ENCODE results near the gene CLN5. TPM values are rescaled to one million over a fixed set of nuclear protein-coding genes. Genes with fewer than 3 reads are reported as not detected.

The CLN5 gene
- total and polyA plus RNA-seq, 2 donors = 24.7 to 43.7 TPM

DNA sequence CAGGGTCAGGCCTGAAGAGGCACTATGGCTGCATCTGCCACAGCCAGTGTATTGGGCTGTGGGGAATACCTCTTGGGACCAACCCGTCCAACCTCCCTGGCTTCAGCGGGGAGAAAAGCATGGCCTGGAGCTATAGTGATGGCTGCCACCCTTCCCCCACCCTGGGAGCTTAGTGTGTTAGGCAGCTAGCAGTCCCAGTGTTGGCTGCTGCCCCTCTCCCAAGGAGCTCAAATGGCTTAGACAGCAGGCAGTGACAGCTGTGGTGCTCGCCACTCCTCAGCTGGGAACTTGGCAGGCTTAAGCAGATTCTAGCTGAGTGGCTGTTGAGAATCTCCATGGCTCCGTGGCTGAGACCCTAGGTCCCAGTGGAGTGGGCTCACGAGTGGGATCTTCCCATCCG is 23.8 kb upstream of the CLN5 start:
- Histone ChIP-seq H3K4me1 (ENCODE audit: insufficient read depth) (no peaks in the 10 kb centered on the region), H3K36me3 (ENCODE audit: insufficient read depth) (no peaks in the 10 kb centered on the region), H3K4me3 (ENCODE audit: low read depth, low read length) (no peak overlapping the region), H3K27ac (ENCODE audit: low read depth) (no peak overlapping the region)
- WGBS = 78% methylated on average over 6 of the region's 6 CpGs
- no peak for DNase-seq (ENCODE audit: extremely low spot score)

DNA sequence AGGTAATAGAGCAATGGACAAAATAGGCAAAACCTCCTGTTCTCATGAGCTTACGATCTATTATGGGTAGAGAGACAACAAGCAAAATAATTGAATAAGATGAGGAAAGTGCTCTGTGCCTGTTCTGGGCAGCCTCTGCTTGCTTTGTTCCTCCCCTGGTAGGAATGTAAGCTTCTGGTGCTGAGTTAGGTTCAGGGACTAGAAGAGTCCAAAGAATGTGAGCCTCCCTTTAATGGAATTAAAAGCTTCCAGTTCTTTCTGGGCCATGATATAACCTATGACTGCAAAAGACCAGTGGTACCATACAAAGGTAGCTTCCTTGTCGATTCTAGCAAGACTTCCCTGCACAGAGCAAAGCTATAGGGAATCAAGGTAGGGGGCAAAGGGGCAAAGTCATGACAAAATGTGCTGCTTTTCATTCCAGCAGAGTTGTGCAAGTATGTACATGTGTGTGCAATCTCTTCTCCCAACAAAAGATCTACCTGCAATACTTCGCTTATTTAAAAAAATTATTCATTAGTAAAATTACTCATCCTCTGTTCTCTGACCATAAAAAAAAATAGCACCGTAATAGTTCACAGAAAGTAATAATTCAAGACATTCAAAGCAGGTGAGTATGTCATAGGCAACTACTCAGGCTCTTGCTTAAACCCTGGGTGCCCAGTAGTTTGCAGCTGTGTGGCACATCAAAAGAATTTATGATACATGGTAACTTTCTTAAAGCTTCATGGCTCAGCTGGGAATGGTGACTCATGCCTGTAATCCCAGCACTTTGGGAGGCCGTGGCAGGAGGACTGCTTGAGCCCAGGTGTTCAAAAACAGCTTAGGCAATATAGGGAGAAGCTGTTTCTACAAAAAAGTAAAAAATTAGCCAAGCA is 22.2 kb upstream of the CLN5 start:
- DNase-seq (ENCODE audit: extremely low spot score) = no peak
- 84% methylated on average over 5 of the region's 5 CpGs for WGBS
- Histone ChIP-seq H3K4me3 (ENCODE audit: low read depth, low read length) (no peak overlapping the region), H3K4me1 (ENCODE audit: insufficient read depth) (no peaks in the 10 kb centered on the region), H3K27ac (ENCODE audit: low read depth) (no peak overlapping the region), H3K36me3 (ENCODE audit: insufficient read depth) (no peaks in the 10 kb centered on the region)

DNA sequence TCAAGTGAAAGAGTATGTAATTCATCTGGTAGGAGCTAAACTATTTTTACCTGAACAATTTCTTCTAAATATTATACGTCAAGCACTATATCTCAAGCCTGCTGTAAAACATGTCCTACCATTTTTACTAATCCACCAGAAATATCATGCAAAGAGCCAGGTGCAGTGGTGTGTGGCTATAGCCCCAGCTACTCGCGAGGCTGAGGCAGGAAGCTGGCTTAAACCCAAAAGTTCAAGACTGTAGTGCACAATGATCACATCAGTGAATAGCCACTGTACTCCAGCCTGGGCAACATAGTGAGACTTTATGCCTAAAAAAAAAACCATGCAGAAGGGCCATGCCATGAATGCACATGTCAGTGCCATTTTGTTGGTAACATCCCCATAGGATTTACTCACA is 20.7 kb upstream of the CLN5 start:
- Histone ChIP-seq H3K36me3 (ENCODE audit: insufficient read depth) (no peaks in the 10 kb centered on the region), H3K4me3 (ENCODE audit: low read depth, low read length) (no peak overlapping the region)
- WGBS = 66% methylated on average over 3 of the region's 3 CpGs

DNA sequence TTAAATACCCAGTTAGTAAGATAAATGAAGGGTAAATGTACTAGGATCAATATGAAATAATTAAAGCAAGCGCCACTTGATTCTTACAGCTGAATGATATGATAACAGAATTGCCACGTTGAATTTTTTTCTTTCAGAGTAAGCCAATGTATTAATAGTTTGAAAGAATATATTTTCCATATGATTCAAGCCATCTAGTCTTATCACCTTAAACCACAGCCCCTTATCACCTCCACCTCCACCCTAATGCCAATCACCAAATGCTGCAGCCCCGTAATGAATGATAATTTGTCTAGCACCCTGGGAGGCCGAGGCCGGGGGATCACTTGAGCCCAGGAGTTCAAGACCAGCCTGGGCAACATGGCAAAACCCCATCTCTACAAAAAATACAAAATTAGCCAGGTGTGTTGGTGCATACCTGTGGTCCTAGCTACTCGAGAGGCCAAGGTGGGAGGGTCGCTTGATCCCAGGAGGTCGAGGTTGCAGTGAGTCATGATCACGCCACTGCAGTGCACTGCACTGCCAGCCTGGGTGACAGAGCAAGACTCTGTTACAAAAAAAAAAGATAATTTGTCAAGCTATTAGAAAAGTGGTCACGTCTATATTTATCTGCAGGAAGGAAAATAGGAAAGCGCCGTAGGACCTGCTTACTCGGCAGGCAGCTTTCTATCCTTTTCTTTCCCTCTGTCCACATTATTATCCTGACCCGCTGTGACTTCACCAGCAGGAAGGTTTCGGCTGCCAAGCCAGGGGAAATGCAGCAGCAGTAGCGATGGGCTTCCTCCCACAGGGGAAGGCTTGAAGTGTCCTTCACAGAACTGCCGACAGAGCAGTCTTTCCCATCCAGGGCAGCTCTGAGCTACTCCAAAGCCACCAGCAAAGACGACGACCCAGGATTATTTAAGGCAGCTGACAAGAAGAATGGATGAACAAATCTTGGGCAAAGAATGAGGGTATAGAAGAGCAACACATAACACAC is 19.7 kb upstream of the CLN5 start:
- no peaks in the 10 kb centered on the region for H3K36me3 ChIP-seq (ENCODE audit: insufficient read depth)
- WGBS = 60% methylated on average over 19 of the region's 19 CpGs
- H3K27ac ChIP-seq (ENCODE audit: low read depth) = no peak overlapping the region
- DNase-seq (ENCODE audit: extremely low spot score) = no peak
- H3K4me1 ChIP-seq (ENCODE audit: insufficient read depth) = no peaks in the 10 kb centered on the region
- H3K4me3 ChIP-seq (ENCODE audit: low read depth, low read length) = no peak overlapping the region

More for the DNA sequence above, 20.7 kb upstream of the CLN5 start:
- Histone ChIP-seq H3K27ac (ENCODE audit: low read depth) (no peak overlapping the region), H3K4me1 (ENCODE audit: insufficient read depth) (no peaks in the 10 kb centered on the region)
- DNase-seq (ENCODE audit: extremely low spot score) = no peak

DNA sequence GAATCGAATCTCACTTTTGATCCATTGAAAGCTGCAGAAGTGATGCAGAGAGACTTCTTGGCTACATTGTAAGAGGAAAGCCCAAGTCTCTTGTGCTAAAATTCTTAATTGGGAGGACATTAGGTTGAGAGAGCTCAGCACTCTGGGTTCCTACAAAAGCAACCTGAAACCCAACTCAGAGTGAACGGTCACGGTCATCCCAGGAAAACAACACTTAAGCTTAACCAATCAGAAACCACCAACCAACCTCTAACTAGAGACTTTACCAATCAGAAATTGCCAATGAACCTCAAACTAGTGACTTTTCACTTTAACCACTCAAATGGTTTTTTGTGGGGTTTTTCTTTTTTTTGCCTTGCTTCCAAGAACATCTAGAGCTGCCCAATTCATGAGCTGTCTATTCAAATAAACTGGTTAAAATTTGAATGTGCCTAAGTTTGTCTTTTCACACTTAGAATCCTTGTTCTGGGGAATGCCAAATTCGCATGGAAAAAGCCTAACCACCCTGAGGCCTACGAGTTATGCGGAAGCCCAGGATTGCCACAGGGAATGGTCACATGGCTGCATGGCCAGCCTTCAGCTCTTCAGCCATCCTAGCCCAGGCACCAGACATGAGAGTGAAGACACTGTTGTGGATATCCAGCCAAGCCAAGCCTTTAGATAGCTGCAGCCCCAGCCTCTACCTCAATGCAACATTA is 17.8 kb upstream of the CLN5 start:
- Histone ChIP-seq H3K27ac (ENCODE audit: low read depth) (no peak overlapping the region), H3K4me3 (ENCODE audit: low read depth, low read length) (no peak overlapping the region), H3K4me1 (ENCODE audit: insufficient read depth) (no peaks in the 10 kb centered on the region), H3K36me3 (ENCODE audit: insufficient read depth) (no peaks in the 10 kb centered on the region)
- DNase-seq (ENCODE audit: extremely low spot score) = no peak
- 94% methylated on average over 6 of the region's 6 CpGs for WGBS

DNA sequence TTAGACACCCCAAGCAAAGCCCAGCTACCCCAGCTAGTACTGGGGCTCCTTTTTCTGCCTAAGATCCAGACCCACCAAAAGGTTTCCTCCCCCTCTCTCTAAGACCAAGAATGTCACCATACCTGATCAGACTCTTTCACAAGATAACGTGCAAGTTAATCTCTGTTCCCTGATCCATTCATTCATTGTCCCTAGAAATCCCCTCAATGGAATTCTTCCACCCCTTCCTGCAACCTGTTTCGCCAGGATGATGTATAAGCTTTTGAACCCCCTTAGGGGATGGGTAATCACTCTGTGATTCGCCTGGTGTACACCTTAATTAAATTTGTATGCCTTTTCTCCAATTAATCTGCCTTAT is 17.3 kb upstream of the CLN5 start:
- Histone ChIP-seq H3K4me1 (ENCODE audit: insufficient read depth) (no peaks in the 10 kb centered on the region), H3K27ac (ENCODE audit: low read depth) (no peak overlapping the region), H3K36me3 (ENCODE audit: insufficient read depth) (no peaks in the 10 kb centered on the region), H3K4me3 (ENCODE audit: low read depth, low read length) (no peak overlapping the region)
- DNase-seq (ENCODE audit: extremely low spot score) = no peak
- WGBS = 94% methylated on average over 3 of the region's 3 CpGs

DNA sequence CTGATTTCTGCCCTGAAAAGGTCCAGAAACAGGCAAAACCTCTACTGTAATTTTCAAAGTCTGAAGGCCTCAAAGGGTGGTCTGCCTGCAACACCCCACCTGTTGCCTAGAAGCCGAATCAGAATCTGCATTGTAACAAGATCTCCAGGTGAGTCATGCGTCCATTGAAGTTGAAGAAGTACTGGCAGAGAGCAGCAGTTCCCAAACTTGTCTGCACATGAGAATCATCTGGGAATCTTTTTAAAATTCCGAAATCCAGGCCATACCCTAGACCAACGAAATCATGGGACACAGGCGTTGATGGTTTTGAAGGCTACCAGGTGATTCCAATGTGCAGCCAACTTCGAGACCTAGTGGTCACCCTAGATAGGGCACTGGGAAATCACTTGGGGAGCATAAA is 16.0 kb upstream of the CLN5 start:
- Histone ChIP-seq H3K27ac (ENCODE audit: low read depth) (no peak overlapping the region), H3K4me3 (ENCODE audit: low read depth, low read length) (no peak overlapping the region), H3K36me3 (ENCODE audit: insufficient read depth) (no peaks in the 10 kb centered on the region), H3K4me1 (ENCODE audit: insufficient read depth) (no peaks in the 10 kb centered on the region)
- DNase-seq (ENCODE audit: extremely low spot score) = no peak
- WGBS = 93% methylated on average over 6 of the region's 6 CpGs

DNA sequence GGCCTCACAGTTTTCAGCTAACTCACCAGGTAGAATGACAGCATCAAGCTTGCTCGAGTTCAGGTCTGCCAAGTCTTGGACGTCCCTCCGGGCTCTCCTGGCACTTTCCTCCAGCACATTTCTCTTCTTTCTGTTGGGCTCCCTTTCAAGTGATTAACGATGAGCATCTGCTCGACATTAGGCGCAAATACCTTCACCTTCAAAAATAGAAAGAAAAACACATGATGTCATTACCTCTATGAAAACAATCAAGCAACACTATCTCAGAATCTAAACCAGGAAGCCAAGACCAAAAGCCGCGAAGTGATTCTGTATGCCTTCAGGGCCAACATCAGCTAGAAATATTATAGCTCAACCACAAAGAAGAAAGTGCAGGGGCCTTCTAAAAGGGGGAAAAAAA is 15.4 kb upstream of the CLN5 start:
- no peak overlapping the region for H3K27ac ChIP-seq (ENCODE audit: low read depth)
- no peaks in the 10 kb centered on the region for H3K36me3 ChIP-seq (ENCODE audit: insufficient read depth)
- WGBS = 63% methylated on average over 8 of the region's 8 CpGs
- no peaks in the 10 kb centered on the region for H3K4me1 ChIP-seq (ENCODE audit: insufficient read depth)
- H3K4me3 ChIP-seq (ENCODE audit: low read depth, low read length) = no peak overlapping the region
- no peak for DNase-seq (ENCODE audit: extremely low spot score)

DNA sequence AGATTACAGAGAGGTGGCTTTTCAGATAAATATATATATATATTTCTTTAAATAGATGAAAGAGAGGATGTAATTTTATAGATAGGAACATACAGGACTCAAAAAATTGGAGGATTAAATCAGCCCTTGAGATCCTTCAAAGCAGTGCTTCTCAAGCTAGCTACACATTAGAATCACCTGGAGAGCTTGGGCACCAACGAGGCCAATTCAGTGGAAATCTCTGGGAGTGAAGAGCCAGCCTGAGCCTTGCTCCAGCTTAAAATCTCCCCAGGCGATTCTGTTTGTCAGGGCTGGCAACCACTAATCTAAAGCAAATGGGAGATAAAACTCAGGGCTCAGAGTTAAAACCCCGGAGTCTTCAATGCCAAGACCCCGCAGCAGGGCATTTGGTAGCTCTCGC is 15.0 kb upstream of the CLN5 start:
- Histone ChIP-seq H3K4me1 (ENCODE audit: insufficient read depth) (no peaks in the 10 kb centered on the region), H3K4me3 (ENCODE audit: low read depth, low read length) (no peak overlapping the region), H3K36me3 (ENCODE audit: insufficient read depth) (no peaks in the 10 kb centered on the region), H3K27ac (ENCODE audit: low read depth) (no peak overlapping the region)
- no peak for DNase-seq (ENCODE audit: extremely low spot score)
- 85% methylated on average over 5 of the region's 5 CpGs for WGBS

DNA sequence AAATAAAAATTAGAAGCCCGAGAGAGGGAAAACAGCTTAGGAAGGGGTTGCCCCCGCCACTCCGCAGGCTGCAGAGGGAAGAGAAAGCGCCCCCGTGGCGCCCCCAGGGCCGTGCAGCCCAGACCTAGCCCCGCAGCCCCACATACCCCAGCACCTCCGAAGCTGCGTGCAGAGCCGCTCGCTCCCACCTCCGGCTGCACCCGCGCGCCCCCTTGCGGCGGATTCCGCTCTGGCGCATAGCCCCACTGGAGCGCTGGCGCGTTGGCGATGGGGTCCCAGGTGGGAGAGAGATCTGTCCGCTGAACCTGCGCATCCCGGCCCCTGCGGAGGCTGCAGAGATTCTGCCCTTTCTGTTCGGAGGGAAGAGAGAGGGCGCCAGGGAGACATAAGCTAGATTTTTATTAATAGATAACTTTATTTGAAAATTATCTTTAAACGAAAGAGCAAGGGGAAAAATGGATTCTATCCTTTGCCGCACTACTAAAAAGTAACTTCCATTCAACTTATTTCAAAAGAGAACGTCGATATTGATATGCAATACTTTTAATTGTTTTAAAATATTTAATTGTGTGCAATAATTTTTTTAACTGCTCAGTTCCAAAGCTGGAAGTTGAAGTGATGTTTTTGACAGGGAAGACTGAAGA is 11.7 kb upstream of the CLN5 start:
- no peaks in the 10 kb centered on the region for H3K4me1 ChIP-seq (ENCODE audit: insufficient read depth)
- peak overlapping the region; percentile 5 for H3K4me3 ChIP-seq (ENCODE audit: low read depth, low read length)
- no peak for DNase-seq (ENCODE audit: extremely low spot score)
- no peaks in the 10 kb centered on the region for H3K36me3 ChIP-seq (ENCODE audit: insufficient read depth)
- no peak overlapping the region for H3K27ac ChIP-seq (ENCODE audit: low read depth)
- 4% methylated on average over 34 of the region's 34 CpGs for WGBS

DNA sequence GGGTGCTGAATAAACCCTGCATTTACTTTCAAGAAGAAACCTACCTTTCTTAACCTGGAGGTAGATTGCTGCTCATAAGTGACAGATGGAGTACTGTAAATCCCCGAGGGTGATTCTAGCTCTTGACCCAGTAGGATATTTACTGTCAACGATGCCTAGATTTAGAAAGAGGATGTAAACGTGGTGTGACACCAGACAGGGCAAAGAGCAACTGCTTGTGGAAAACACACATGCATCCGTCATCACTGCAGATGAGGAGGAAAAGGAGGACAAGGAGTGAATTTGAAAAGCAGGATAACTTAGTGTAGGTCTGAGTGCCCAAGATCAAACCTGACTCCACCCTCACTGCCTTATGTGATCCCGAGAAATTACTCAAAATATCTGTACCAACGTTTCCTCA is 9.8 kb upstream of the CLN5 start:
- DNase-seq (ENCODE audit: extremely low spot score) = no peak
- Histone ChIP-seq H3K36me3 (ENCODE audit: insufficient read depth) (no peaks in the 10 kb centered on the region), H3K27ac (ENCODE audit: low read depth) (no peak overlapping the region), H3K4me1 (ENCODE audit: insufficient read depth) (no peaks in the 10 kb centered on the region), H3K4me3 (ENCODE audit: low read depth, low read length) (no peak overlapping the region)
- 57% methylated on average over 6 of the region's 6 CpGs for WGBS

DNA sequence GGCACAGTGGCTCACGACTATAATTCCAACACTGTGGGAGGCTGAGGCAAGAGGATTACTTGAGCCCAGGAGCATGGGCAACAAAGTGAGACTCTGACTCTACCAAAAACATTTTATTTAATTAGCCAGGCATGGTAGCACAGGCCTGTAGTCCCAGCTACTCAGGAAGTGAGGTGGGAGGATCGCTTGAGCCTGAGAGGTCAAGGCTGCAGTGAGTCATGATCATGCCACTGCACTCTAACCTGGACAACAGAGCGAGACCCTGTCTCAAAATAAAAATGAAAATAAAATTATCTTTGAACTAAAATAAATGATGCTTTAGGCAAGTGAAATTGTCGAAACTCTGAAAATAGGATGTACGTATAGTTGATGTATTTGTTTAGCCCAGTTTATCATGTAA is 8.2 kb upstream of the CLN5 start:
- 65% methylated on average over 5 of the region's 5 CpGs for WGBS
- Histone ChIP-seq H3K27ac (ENCODE audit: low read depth) (no peak overlapping the region), H3K4me1 (ENCODE audit: insufficient read depth) (no peaks in the 10 kb centered on the region), H3K36me3 (ENCODE audit: insufficient read depth) (no peaks in the 10 kb centered on the region), H3K4me3 (ENCODE audit: low read depth, low read length) (no peak overlapping the region)
- DNase-seq (ENCODE audit: extremely low spot score) = no peak

DNA sequence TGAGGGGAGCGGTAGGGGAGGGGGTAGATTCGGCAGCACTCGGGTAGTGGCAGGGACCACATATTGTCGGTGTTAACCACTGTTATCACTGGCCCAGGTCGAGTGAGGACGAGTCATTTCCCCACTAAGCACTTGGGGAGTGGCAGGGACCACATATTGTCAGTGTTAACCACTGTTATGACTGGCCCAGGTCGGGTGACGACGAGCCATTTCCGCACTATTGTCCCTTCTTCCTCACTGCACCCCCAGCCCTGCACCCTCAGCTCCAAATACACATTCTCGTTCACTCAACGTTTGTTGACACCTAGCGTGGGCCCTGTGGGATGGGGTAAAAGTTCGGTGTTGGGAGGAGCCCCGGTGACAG is 467 bp upstream of the CLN5 start:
- WGBS = 27% methylated on average over 15 of the region's 15 CpGs
- DNase-seq (ENCODE audit: extremely low spot score) = no peak
- H3K36me3 ChIP-seq (ENCODE audit: insufficient read depth) = no peaks in the 10 kb centered on the region
- H3K4me1 ChIP-seq (ENCODE audit: insufficient read depth) = no peaks in the 10 kb centered on the region
- peak overlapping the region; percentile 80 for H3K4me3 ChIP-seq (ENCODE audit: low read depth, low read length)
- H3K27ac ChIP-seq (ENCODE audit: low read depth) = peak overlapping the region; percentile 71
